HCT116 (cell line): ENCODE data around the gene TSTD2. TPM values are rescaled to one million over a fixed set of nuclear protein-coding genes. Genes with fewer than 3 reads are reported as not detected.
A peak's percentile ranks its signal among the peaks of the same experiment; 100 is the strongest.

Experiments used
- ATAC-seq: fragments of 200-7000 bp; cut with Tn5 transposase; 2 replicates; pipeline ENCODE4 v1.9.1; 2020; ENCODE audit warnings: mild to moderate bottlenecking, moderate library complexity
- BruUV-seq: library from RNA; stranded (reverse); fragments of 400-500 nt; replicated peaks from 2 replicates; lab custom pipeline; 2021; lab: Mats Ljungman, UMichigan
- CTCF ChIA-PET: fragments of 300-600 bp; sonication (Branson Sonifier 250); formaldehyde crosslinking; loops from one replicate; lab custom pipeline; 2021; ENCODE audit warnings: antibody characterized with exemption; lab: Charles Lee
- POLR2A ChIA-PET: fragments of 300-600, 350-600 bp; sonication (Branson Sonifier 250); formaldehyde crosslinking; loops from one replicate; lab custom pipeline; 2021; ENCODE audit warnings: antibody characterized with exemption; lab: Charles Lee
- RAD21 ChIA-PET, 2 experiments: fragments of 300-600 bp; sonication (Branson Sonifier 250); formaldehyde crosslinking; loops; one replicate each; lab custom pipeline; 2023; ENCODE audit warnings: low total read pairs in 2 of 2; ENCODE audit not compliant: uncharacterized antibody in 2 of 2, unreplicated experiment in 2 of 2, low non-redundant PET in 1 of 2; lab: Charles Lee
- DNase-seq: peaks from one replicate; pipeline ENCODE4 v3.0.0-alpha.2; 2010; ENCODE audit warnings: low read depth, low spot score
- H2AFZ ChIP-seq: fragments of 200-600 bp; shearing (Covaris generic), sonication (generic); 2 replicates; pipeline ENCODE4 v1.6.1; 2017; ENCODE audit warnings: low read depth, mixed run types, mixed read lengths, antibody characterized with exemption, low read length; ENCODE audit not compliant: poor library complexity, severe bottlenecking
- H3K27ac ChIP-seq: 2 replicates; pipeline ENCODE4 v1.5.1; 2012; ENCODE audit warnings: low read depth, low read length
- H3K27me3 ChIP-seq: fragments of 200-600 bp; sonication (generic); 2 replicates; pipeline ENCODE4 v1.6.1; 2016; ENCODE audit warnings: mixed run types, low read length, mixed read lengths; ENCODE audit not compliant: insufficient read depth
- H3K36me3 ChIP-seq, 2 experiments: fragments of 200-500 bp in 1 of 2; fragments of 200-600 bp in 1 of 2; sonication (Bioruptor generic) in 1 of 2; sonication (generic) in 1 of 2; 2 replicates each; pipeline versions ENCODE4 v1.5.1 to v1.6.1; 2014 to 2016; ENCODE audit warnings: low read length in 2 of 2, inconsistent platforms in 1 of 2, mixed read lengths in 1 of 2, mixed run types in 1 of 2; ENCODE audit not compliant: insufficient read depth in 2 of 2, control insufficient read depth in 1 of 2
- H3K4me1 ChIP-seq, 2 experiments: fragments of 200-600 bp in 1 of 2; sonication (generic) in 1 of 2; 2 replicates each; pipeline versions ENCODE4 v1.5.1 to v1.6.1; 2012 to 2017; ENCODE audit warnings: low read length in 2 of 2, inconsistent platforms in 1 of 2, mild to moderate bottlenecking in 1 of 2, mixed read lengths in 1 of 2, mixed run types in 1 of 2, moderate library complexity in 1 of 2; ENCODE audit not compliant: insufficient read depth in 2 of 2, control insufficient read depth in 1 of 2
- H3K4me2 ChIP-seq: fragments of 200-600 bp; sonication (generic); 2 replicates; pipeline ENCODE4 v1.6.1; 2017; ENCODE audit warnings: mixed run types, low read length, mixed read lengths
- H3K4me3 ChIP-seq, 2 experiments: fragments of 200-600 bp in 1 of 2; sonication (generic) in 1 of 2; replicated peaks in 1 of 2; 2 replicates each; pipeline ENCODE4 v1.5.1; 2011 to 2016; ENCODE audit warnings: low read length in 2 of 2, control low read depth in 1 of 2, low read depth in 1 of 2, mild to moderate bottlenecking in 1 of 2, mixed read lengths in 1 of 2, mixed run types in 1 of 2
- H3K79me2 ChIP-seq: fragments of 200-600 bp; sonication (generic); 2 replicates; pipeline ENCODE4 v1.6.1; 2017; ENCODE audit warnings: mild to moderate bottlenecking, mixed run types, low read length, moderate library complexity, mixed read lengths; ENCODE audit not compliant: insufficient read depth
- H3K9ac ChIP-seq: fragments of 200-600 bp; sonication (generic); 2 replicates; pipeline ENCODE4 v1.6.1; 2016; ENCODE audit warnings: low read length, mixed read lengths
- H3K9me2 ChIP-seq: fragments of 200-600 bp; sonication (generic), shearing (Covaris generic); 2 replicates; pipeline ENCODE4 v1.6.1; 2017; ENCODE audit warnings: mixed run types, mild to moderate bottlenecking, moderate library complexity; ENCODE audit not compliant: insufficient read depth
- H3K9me3 ChIP-seq, 2 experiments: fragments of 200-500 bp in 1 of 2; fragments of 200-600 bp in 1 of 2; sonication (Bioruptor generic) in 1 of 2; sonication (generic) in 1 of 2; 2 replicates each; pipeline ENCODE4 v1.6.1; 2014 to 2017; ENCODE audit warnings: low read length in 2 of 2, mixed read lengths in 2 of 2, inconsistent platforms in 1 of 2, low read depth in 1 of 2, mild to moderate bottlenecking in 1 of 2, mixed run types in 1 of 2, moderate library complexity in 1 of 2; ENCODE audit not compliant: control insufficient read depth in 1 of 2, insufficient read depth in 1 of 2
- H4K20me1 ChIP-seq: fragments of 200-600 bp; sonication (generic), shearing (Covaris generic); 2 replicates; pipeline ENCODE4 v1.6.1; 2017; ENCODE audit warnings: mixed run types, mild to moderate bottlenecking, moderate library complexity; ENCODE audit not compliant: insufficient read depth
- ATF3 ChIP-seq: IDR thresholded peaks from 2 replicates; pipeline ENCODE4 v1.6.1; 2012
- CTCF ChIP-seq, 3 experiments: fragments of 200-600 bp in 1 of 3; sonication (generic) in 1 of 3; IDR thresholded peaks in 2 of 3; conservative IDR thresholded peaks in 1 of 3; 2 replicates each; pipeline ENCODE4 v1.5.1; 2012 to 2017; ENCODE audit warnings: low read depth in 2 of 3, low read length in 2 of 3, antibody characterized with exemption in 1 of 3, borderline replicate concordance in 1 of 3, control low read depth in 1 of 3, mild to moderate bottlenecking in 1 of 3, mixed read lengths in 1 of 3, mixed run types in 1 of 3, moderate library complexity in 1 of 3; ENCODE audit not compliant: insufficient read depth in 1 of 3
- FOSL1 ChIP-seq: IDR thresholded peaks from 2 replicates; pipeline ENCODE4 v1.6.1; 2012; ENCODE audit warnings: low read depth
- POLR2AphosphoS5 ChIP-seq: IDR thresholded peaks from 2 replicates; pipeline ENCODE4 v1.6.1; 2011; ENCODE audit warnings: mild to moderate bottlenecking, low read depth, low read length, moderate library complexity
- RAD21 ChIP-seq: IDR thresholded peaks from 2 replicates; pipeline ENCODE4 v1.6.1; 2012; ENCODE audit warnings: low read depth, mild to moderate bottlenecking
- REST ChIP-seq: IDR thresholded peaks from 2 replicates; pipeline ENCODE4 v1.6.1; 2012; ENCODE audit warnings: low read depth
- SRF ChIP-seq: IDR thresholded peaks from 2 replicates; pipeline ENCODE4 v1.6.1; 2012; ENCODE audit warnings: low read depth
- TCF7L2 ChIP-seq: IDR thresholded peaks from 2 replicates; pipeline ENCODE4 v1.7.0; 2011; ENCODE audit warnings: borderline replicate concordance, inconsistent platforms; ENCODE audit not compliant: insufficient read depth, insufficient read length; ENCODE audit errors: extremely low read depth
- intact Hi-C: fragments of 100-400 bp; cut with micrococcal nuclease; formaldehyde crosslinking; loops from 2 replicates; pipeline ENCODE4 v1.10.0; 2022
- total RNA-seq: library from RNA; stranded (reverse); gene quantifications from one replicate; pipeline ENCODE4 v1.2.1, GENCODE V29; 2021; ENCODE audit not compliant: unreplicated experiment
- TF ChIP-seq, protein P1 (sequence below): IDR thresholded peaks from 2 replicates; pipeline ENCODE4 v1.6.1; 2012

TSTD2 gene
- total RNA-seq, 1 experiment from 2014 or later: 16.0 TPM

GRCh38 chr9:97638666-97639065 lies 5.5 kb upstream of the TSTD2 start:
- ChIA-PET CTCF (interaction anchor here (0.6 to 1.3 kb wide), 5 partner anchors 9 to 24 kb away, joined by 3 to 4 read pairs (median 3); no protein-coding TSS in a partner anchor), POLR2A (no interaction called here), RAD21 (no interaction called here)
- Histone ChIP-seq H2AFZ (no peak overlapping the region), H3K27ac (no peak overlapping the region), H3K9me2 (no peaks in the 10 kb centered on the region), H3K9me3 (no peaks in the 10 kb centered on the region), H4K20me1 (peaks cover 17% of the 10 kb centered on the region; the same call in 1 of the 2 replicates), H3K4me2 (no peak overlapping the region), H3K4me3 (no peak overlapping the region), H3K4me1 (peaks cover 6% of the 10 kb centered on the region in 2 experiments; a peak in 2 of 4 replicates), H3K79me2 (peaks cover 98% of the 10 kb centered on the region), H3K36me3 (peaks cover 12 to 14% of the 10 kb centered on the region in 2 experiments; a peak in 3 of 4 replicates), H3K9ac (no peak overlapping the region), H3K27me3 (no peaks in the 10 kb centered on the region)
- BruUV-seq: no TSS peak
- intact Hi-C loops: no loop called here
- TF ChIP-seq RAD21 (no peak), CTCF (IDR thresholded peaks at IDR 0.05 in 2 of 3, conservative IDR thresholded peaks at IDR 0.05 in 1 of 3; ENCODE audit: borderline replicate concordance in 1 of 3, insufficient read depth in 1 of 3, low read depth in 2 of 3, low read length in 2 of 3) (peak in 2 of 3 experiments; percentile 38 to 42; a peak in 3 of 6 replicates)
- no peak for DNase-seq
- ATAC-seq: peak; percentile 54; the same call in 1 of the 2 replicates

DNA sequence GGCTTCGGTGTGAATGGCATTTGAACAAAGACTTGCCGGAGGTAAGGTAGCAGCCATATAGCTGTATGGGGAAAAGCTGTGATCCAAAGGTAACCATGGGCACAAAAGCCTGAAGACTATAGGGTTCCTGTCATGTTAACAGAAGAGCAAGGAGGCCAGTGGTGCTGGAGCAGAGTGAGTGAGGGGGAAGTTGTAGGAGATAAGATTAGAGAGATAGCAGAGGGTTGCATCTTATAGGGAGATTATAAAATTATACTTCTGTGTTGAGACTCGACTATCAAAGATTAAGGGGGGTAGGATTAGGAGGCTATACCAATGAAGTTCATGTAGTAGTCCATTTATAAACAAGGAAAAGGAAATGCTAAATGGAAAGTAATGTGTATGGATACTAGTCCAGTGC lies 3.7 kb upstream of the TSTD2 start:
- no peak for TF ChIP-seq TCF7L2
- no peak for TF ChIP-seq SRF
- no peak for TF ChIP-seq POLR2AphosphoS5
- TF ChIP-seq FOSL1: no peak
- TF ChIP-seq REST: no peak
- TF ChIP-seq ATF3: no peak
- TF ChIP-seq CTCF (IDR thresholded peaks at IDR 0.05 in 2 of 3, conservative IDR thresholded peaks at IDR 0.05 in 1 of 3; ENCODE audit: borderline replicate concordance in 1 of 3, insufficient read depth in 1 of 3, low read depth in 2 of 3, low read length in 2 of 3): no peak
- TF ChIP-seq, protein P1, sequence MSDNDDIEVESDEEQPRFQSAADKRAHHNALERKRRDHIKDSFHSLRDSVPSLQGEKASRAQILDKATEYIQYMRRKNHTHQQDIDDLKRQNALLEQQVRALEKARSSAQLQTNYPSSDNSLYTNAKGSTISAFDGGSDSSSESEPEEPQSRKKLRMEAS: no peak
- H3K79me2 ChIP-seq: peaks cover 88% of the 10 kb centered on the region
- peaks cover 2 to 5% of the 10 kb centered on the region in 2 experiments; a peak in 2 of 4 replicates for H3K36me3 ChIP-seq
- no peaks in the 10 kb centered on the region for H3K27me3 ChIP-seq
- intact Hi-C loops: no loop called here
- H3K9me3 ChIP-seq: no peaks in the 10 kb centered on the region
- ChIA-PET CTCF (interaction anchor here (1.0 kb wide), 1 partner anchor 21 kb away, joined by 3 read pairs; no protein-coding TSS in a partner anchor), RAD21 (no interaction called here), POLR2A (no interaction called here)
- DNase-seq (no peak), ATAC-seq (no peak)
- BruUV-seq: no TSS peak
- no peaks in the 10 kb centered on the region for H3K9me2 ChIP-seq
- H2AFZ ChIP-seq: no peak overlapping the region
- peaks cover 6 to 9% of the 10 kb centered on the region in 2 experiments; a peak in 2 of 4 replicates for H3K4me1 ChIP-seq
- H3K4me2 ChIP-seq: no peak overlapping the region
- no peak overlapping the region for H3K27ac ChIP-seq
- H3K9ac ChIP-seq: no peak overlapping the region
- peaks cover 17% of the 10 kb centered on the region; the same call in 1 of the 2 replicates for H4K20me1 ChIP-seq
- H3K4me3 ChIP-seq: no peak overlapping the region
